SU-DHL-6 (cell line): ENCODE data around the gene AFM.
"Not testable (repeated sequence)": the region's sequence is repeated elsewhere in the genome, so short reads cannot be mapped to it uniquely, and the experiment has no call there.

Experiments used
- H2AFZ ChIP-seq: fragments of 200-600 bp; sonication (generic); 2 replicates; pipeline ENCODE4 v1.6.1; 2014; ENCODE audit warnings: low read depth, mild to moderate bottlenecking, moderate library complexity, mixed read lengths, antibody characterized with exemption, low read length; ENCODE audit not compliant: severe bottlenecking
- H3F3A ChIP-seq: fragments of 200-600 bp; shearing (Covaris generic); 2 replicates; pipeline ENCODE4 v1.6.0; 2016; ENCODE audit warnings: antibody characterized with exemption, mild to moderate bottlenecking; ENCODE audit not compliant: insufficient read depth
- H3K27ac ChIP-seq: fragments of 200-600 bp; sonication (generic); 2 replicates; pipeline ENCODE4 v1.5.1; 2016; ENCODE audit warnings: low read depth, mild to moderate bottlenecking, low read length, moderate library complexity, mixed read lengths
- H3K27me3 ChIP-seq: fragments of 200-600 bp; sonication (generic), shearing (Covaris generic); 2 replicates; pipeline ENCODE4 v1.6.0; 2014; ENCODE audit warnings: mild to moderate bottlenecking, low read length
- H3K36me3 ChIP-seq: fragments of 200-600 bp; sonication (generic); 2 replicates; pipeline ENCODE4 v1.6.1; 2014; ENCODE audit warnings: mild to moderate bottlenecking, low read length, mixed read lengths
- H3K4me2 ChIP-seq: fragments of 300-600, 200-600 bp; shearing (Covaris generic), sonication (generic); 2 replicates; pipeline ENCODE4 v1.6.0; 2014; ENCODE audit warnings: low read length, low read depth, mild to moderate bottlenecking; ENCODE audit not compliant: poor library complexity, severe bottlenecking
- H3K4me3 ChIP-seq: fragments of 200-600 bp; sonication (generic); 2 replicates; pipeline ENCODE4 v1.5.1; 2014; ENCODE audit warnings: antibody characterized with exemption, low read length, mild to moderate bottlenecking, mixed read lengths; ENCODE audit not compliant: insufficient read depth, poor library complexity, severe bottlenecking
- H3K79me2 ChIP-seq: fragments of 200-600 bp; sonication (generic); 2 replicates; pipeline ENCODE4 v1.6.1; 2014; ENCODE audit warnings: mild to moderate bottlenecking, low read length, moderate library complexity; ENCODE audit not compliant: insufficient read depth
- H3K9ac ChIP-seq: fragments of 200-600 bp; sonication (generic); 2 replicates; pipeline ENCODE4 v1.7.0; 2014; ENCODE audit warnings: mild to moderate bottlenecking, low read length
- H3K9me2 ChIP-seq: fragments of 200-600 bp; sonication (generic); replicated peaks from 2 replicates; pipeline ENCODE4 v1.6.1; 2014; ENCODE audit warnings: low read length; ENCODE audit not compliant: insufficient read depth
- H3K9me3 ChIP-seq: fragments of 200-600 bp; sonication (generic); 2 replicates; pipeline ENCODE4 v1.6.1; 2014; ENCODE audit warnings: low read length, mixed read lengths; ENCODE audit not compliant: insufficient read depth
- H4K20me1 ChIP-seq: fragments of 200-600 bp; sonication (generic); 2 replicates; pipeline ENCODE4 v1.6.1; 2014; ENCODE audit warnings: low read depth, mild to moderate bottlenecking, antibody characterized with exemption, low read length, moderate library complexity, mixed read lengths
- EZH2phosphoT487 ChIP-seq: fragments of 200-600 bp; sonication (generic), shearing (Covaris generic); conservative IDR thresholded peaks from 2 replicates; pipeline ENCODE4 v1.6.1; 2018; ENCODE audit warnings: mild to moderate bottlenecking, antibody characterized with exemption, low read length, moderate library complexity, mixed read lengths
- TF ChIP-seq, protein P1 (sequence below): fragments of 200-600 bp; sonication (generic); IDR thresholded peaks from one replicate; pipeline ENCODE4 v1.5.1; 2017; ENCODE audit warnings: antibody characterized with exemption, mild to moderate bottlenecking, low read length, moderate library complexity; ENCODE audit not compliant: insufficient read depth, poor library complexity, severe bottlenecking

Gene AFM

DNA sequence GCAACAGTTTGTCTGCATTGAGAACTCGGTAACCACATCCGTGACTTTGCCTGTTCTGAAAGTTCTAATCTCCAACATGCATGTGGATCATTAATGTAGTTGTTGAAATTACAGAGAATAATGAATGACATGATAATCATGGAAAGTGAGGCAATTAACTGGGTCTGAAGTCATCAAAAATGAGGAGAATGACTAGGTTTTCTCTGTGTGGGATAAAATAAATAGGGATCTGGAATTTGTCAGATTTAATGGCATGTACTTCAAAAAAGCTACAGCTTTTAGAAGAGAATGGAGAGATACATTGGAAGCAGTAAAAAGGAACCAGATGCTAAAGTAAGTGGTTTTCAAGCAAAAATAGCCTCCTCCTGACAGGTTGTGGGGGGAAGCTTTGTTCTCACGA lies 59.3 kb downstream of the AFM start:
- Histone ChIP-seq H3K27ac (no peak overlapping the region), H3K4me2 (no peak overlapping the region), H3K79me2 (no peaks in the 10 kb centered on the region), H3F3A (no peaks in the 10 kb centered on the region), H4K20me1 (no peaks in the 10 kb centered on the region), H3K4me3 (no peak overlapping the region), H3K9me3 (no peaks in the 10 kb centered on the region), H3K9me2 (no peaks in the 10 kb centered on the region), H3K27me3 (no peaks in the 10 kb centered on the region), H3K36me3 (no peaks in the 10 kb centered on the region), H2AFZ (no peak overlapping the region), H3K9ac (no peak overlapping the region)
- no peak for TF ChIP-seq EZH2phosphoT487
- TF ChIP-seq, protein P1, sequence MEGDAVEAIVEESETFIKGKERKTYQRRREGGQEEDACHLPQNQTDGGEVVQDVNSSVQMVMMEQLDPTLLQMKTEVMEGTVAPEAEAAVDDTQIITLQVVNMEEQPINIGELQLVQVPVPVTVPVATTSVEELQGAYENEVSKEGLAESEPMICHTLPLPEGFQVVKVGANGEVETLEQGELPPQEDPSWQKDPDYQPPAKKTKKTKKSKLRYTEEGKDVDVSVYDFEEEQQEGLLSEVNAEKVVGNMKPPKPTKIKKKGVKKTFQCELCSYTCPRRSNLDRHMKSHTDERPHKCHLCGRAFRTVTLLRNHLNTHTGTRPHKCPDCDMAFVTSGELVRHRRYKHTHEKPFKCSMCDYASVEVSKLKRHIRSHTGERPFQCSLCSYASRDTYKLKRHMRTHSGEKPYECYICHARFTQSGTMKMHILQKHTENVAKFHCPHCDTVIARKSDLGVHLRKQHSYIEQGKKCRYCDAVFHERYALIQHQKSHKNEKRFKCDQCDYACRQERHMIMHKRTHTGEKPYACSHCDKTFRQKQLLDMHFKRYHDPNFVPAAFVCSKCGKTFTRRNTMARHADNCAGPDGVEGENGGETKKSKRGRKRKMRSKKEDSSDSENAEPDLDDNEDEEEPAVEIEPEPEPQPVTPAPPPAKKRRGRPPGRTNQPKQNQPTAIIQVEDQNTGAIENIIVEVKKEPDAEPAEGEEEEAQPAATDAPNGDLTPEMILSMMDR = no peak

DNA sequence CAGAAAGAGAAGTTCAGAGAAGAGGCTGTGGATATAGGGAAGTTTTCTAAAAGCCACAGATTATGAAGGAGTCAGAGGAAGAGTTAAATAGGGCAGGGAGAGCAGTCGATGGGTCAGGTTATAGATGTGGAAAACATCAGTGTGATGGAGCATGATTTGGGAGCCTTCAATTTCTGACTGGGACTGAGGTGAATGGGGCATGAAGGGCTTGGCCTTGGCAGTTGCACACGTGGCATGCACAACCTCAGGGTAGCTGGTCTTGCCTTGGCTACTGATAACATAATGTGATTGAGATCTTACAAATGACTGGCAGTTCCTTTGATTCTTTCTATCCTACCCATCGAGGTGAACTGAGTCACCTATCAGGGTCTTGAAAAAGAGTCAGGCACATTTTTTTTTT lies 59.7 kb downstream of the AFM start:
- no peaks in the 10 kb centered on the region for H3F3A ChIP-seq
- no peaks in the 10 kb centered on the region for H4K20me1 ChIP-seq
- no peaks in the 10 kb centered on the region for H3K79me2 ChIP-seq
- TF ChIP-seq EZH2phosphoT487 = no peak
- H3K36me3 ChIP-seq = no peaks in the 10 kb centered on the region
- no peak overlapping the region for H3K4me3 ChIP-seq
- no peak overlapping the region for H2AFZ ChIP-seq
- no peaks in the 10 kb centered on the region for H3K9me3 ChIP-seq
- H3K9ac ChIP-seq = no peak overlapping the region
- no peak overlapping the region for H3K27ac ChIP-seq
- H3K27me3 ChIP-seq = no peaks in the 10 kb centered on the region
- no peak overlapping the region for H3K4me2 ChIP-seq
- no peaks in the 10 kb centered on the region for H3K9me2 ChIP-seq

DNA sequence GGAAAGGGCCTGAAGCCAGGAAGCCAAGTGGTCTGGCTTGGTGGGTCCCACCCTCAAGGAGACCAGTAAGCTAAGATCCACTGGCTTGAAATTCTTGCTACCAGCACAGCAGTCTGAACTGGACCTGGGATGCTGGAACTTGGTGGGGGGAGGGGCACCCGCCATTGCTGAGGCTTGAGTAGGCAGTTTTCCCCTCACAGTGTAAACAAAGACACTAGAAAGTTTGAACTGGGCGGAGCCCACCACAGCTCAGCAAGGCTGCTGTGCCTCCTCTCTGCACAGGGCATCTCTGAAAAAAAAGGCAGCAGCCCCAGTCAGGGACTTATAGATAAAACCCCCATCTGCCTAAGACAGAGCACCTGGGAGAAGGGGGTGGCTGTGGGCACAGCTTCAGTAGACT lies 63.1 kb downstream of the AFM start:
- TF ChIP-seq EZH2phosphoT487 = no peak
- TF ChIP-seq, protein P1 = no peak
- H2AFZ ChIP-seq = no peak overlapping the region
- no peaks in the 10 kb centered on the region for H3K79me2 ChIP-seq
- no peaks in the 10 kb centered on the region for H4K20me1 ChIP-seq
- H3K4me3 ChIP-seq = no peak overlapping the region
- H3K9ac ChIP-seq = no peak overlapping the region
- H3F3A ChIP-seq = no peaks in the 10 kb centered on the region
- H3K27ac ChIP-seq = no peak overlapping the region
- H3K4me2 ChIP-seq = no peak overlapping the region
- H3K27me3 ChIP-seq = no peaks in the 10 kb centered on the region
- no peaks in the 10 kb centered on the region for H3K9me3 ChIP-seq
- H3K9me2 ChIP-seq = no peaks in the 10 kb centered on the region
- no peaks in the 10 kb centered on the region for H3K36me3 ChIP-seq

DNA sequence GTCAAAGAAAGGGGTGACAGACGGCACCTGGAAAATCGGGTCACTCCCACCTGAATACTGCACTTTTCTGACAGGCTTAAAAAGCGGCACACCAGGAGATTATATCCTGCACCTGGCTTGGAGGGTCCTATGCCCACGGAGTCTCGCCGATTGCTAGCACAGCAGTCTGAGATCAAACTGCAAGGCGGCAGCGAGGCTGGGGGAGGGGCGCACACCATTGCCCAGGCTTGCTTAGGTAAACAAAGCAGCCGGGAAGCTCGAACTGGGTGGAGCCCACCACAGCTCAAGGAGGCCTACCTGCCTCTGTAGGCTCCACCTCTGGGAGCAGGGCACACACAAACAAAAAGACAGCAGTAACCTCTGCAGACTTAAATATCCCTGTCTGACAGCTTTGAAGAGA lies 69.3 kb downstream of the AFM start:
- not testable (repeated sequence) for H3K4me2 ChIP-seq, H3K27me3 ChIP-seq, H4K20me1 ChIP-seq, H3K4me3 ChIP-seq, H3K79me2 ChIP-seq, H3K9ac ChIP-seq, H3F3A ChIP-seq, H3K27ac ChIP-seq, H2AFZ ChIP-seq, H3K9me3 ChIP-seq, H3K9me2 ChIP-seq, H3K36me3 ChIP-seq
